NCI-H1930 (cell line): Measurements from ENCODE around the gene CDH23.

Source experiments
- DNase-seq, 2 experiments: peaks; one replicate each; lab custom pipeline; 2025; lab: John Stamatoyannopoulos, UW

Gene CDH23

GRCh38 chr10:71757399-71757922, 360.7 kb downstream of the CDH23 start:
- DNase-seq = no peak

GRCh38 chr10:71761105-71761511, 364.4 kb downstream of the CDH23 start:
- no peak for DNase-seq

GRCh38 chr10:71761541-71762113, 364.9 kb downstream of the CDH23 start:
- DNase-seq = no peak

- DNase-seq = no peak
Observed at GRCh38 chr10:71762324-71762723, 365.6 kb downstream of the CDH23 start.

- DNase-seq = no peak
Observed at GRCh38 chr10:71763352-71764127, 366.8 kb downstream of the CDH23 start.

GRCh38 chr10:71765176-71765904, 368.6 kb downstream of the CDH23 start:
- no peak for DNase-seq

- no peak for DNase-seq
Observed at GRCh38 chr10:71765906-71766716, 369.4 kb downstream of the CDH23 start.

- no peak for DNase-seq
Observed at GRCh38 chr10:71766717-71767419, 370.1 kb downstream of the CDH23 start.

GRCh38 chr10:71767420-71768035, 370.8 kb downstream of the CDH23 start:
- DNase-seq = no peak

- no peak for DNase-seq
Observed at GRCh38 chr10:71769279-71769823, 372.6 kb downstream of the CDH23 start.

GRCh38 chr10:71770255-71770654, 373.5 kb downstream of the CDH23 start:
- DNase-seq = no peak

GRCh38 chr10:71770789-71771188, 374.1 kb downstream of the CDH23 start:
- no peak for DNase-seq

GRCh38 chr10:71771204-71771603, 374.5 kb downstream of the CDH23 start:
- DNase-seq = no peak

- DNase-seq = no peak
Observed at GRCh38 chr10:71771821-71772617, 375.3 kb downstream of the CDH23 start.

GRCh38 chr10:71772832-71773220, 376.1 kb downstream of the CDH23 start:
- DNase-seq = no peak

- peak; percentile 17 to 63 for DNase-seq
Observed at GRCh38 chr10:71773221-71773971, 376.7 kb downstream of the CDH23 start, which contains the start of gene VSIR. Gene VSIR (minus strand): TSS chr10:71773520. CDS start chr10:71773439, 81 bp downstream.

GRCh38 chr10:71774916-71775702, 378.4 kb downstream of the CDH23 start:
- no peak for DNase-seq

GRCh38 chr10:71776481-71776925, 379.8 kb downstream of the CDH23 start:
- no peak for DNase-seq
